ENCODE results near the gene CCDC12. TPM values are rescaled to one million over a fixed set of nuclear protein-coding genes. Genes with fewer than 3 reads are reported as not detected.

The CCDC12 gene
- total RNA-seq, 1 experiment from 2014 or later: 46.5 TPM

GRCh38 chr3:47007001-47007400 is 30.5 kb upstream of the CCDC12 start (continued):
- TF ChIP-seq YY1 (IDR thresholded peaks at IDR 0.05; ENCODE audit: extremely low read depth, insufficient replicate concordance, low read depth, low read length): no peak
- no peak for TF ChIP-seq CBX3 (IDR thresholded peaks at IDR 0.05; ENCODE audit: low read depth)

DNA sequence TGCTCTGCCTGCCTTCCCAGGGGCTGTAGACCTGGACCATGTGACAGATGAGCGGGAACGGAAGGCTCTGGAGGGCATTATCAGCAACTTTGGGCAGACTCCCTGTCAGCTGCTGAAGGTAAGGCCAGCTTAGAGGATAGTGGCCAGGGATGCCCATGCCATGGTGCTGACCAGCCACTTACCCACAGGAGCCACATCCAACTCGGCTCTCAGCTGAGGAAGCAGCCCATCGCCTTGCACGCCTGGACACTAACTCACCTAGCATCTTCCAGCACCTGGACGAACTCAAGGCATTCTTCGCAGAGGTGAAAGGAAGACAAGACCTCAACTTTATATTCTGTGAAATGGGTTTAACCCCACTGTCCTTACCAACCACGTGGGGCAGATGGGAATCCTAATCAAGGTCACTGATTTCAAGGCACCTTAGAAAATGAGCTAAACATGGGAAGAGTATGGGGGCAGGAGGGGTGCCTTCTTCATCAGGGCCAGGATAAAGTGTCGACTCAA is 29.7 kb upstream of the CCDC12 start:
- H3K27me3 ChIP-seq (ENCODE audit: insufficient read depth, low read length): no peaks in the 10 kb centered on the region
- no peaks in the 10 kb centered on the region for H4K20me1 ChIP-seq (ENCODE audit: insufficient read depth)
- DNase-seq (ENCODE audit: low read depth, low spot score) (no peak), ATAC-seq (no peak)
- BruUV-seq (replicated peaks): no TSS peak
- H3K4me1 ChIP-seq (ENCODE audit: control insufficient read depth in 1 of 2, insufficient read depth in 2 of 2, low read length in 2 of 2): no peaks in the 10 kb centered on the region
- intact Hi-C loops (cut with micrococcal nuclease): no loop called here
- peaks cover 6 to 23% of the 10 kb centered on the region in 2 experiments; a peak in 3 of 4 replicates for H3K36me3 ChIP-seq (ENCODE audit: control insufficient read depth in 1 of 2, insufficient read depth in 2 of 2, low read length in 2 of 2)
- no peak overlapping the region for H3K4me3 ChIP-seq (replicated peaks in 1 of 2; ENCODE audit: low read depth in 1 of 2, low read length in 2 of 2)
- H3K9me3 ChIP-seq (ENCODE audit: control insufficient read depth in 1 of 2, insufficient read depth in 1 of 2, low read depth in 1 of 2, low read length in 2 of 2): no peaks in the 10 kb centered on the region
- H3K9ac ChIP-seq (ENCODE audit: low read length): no peak overlapping the region
- ChIA-PET CTCF (no interaction called here), POLR2A (no interaction called here), RAD21 (ENCODE audit: low non-redundant PET in 1 of 2, low total read pairs in 2 of 2, uncharacterized antibody in 2 of 2, unreplicated experiment in 2 of 2) (no interaction called here)
- H2AFZ ChIP-seq (ENCODE audit: low read depth, low read length, poor library complexity, severe bottlenecking): no peak overlapping the region
- no peak overlapping the region for H3K4me2 ChIP-seq (ENCODE audit: low read length)
- H3K79me2 ChIP-seq (ENCODE audit: insufficient read depth, low read length): no peaks in the 10 kb centered on the region
- H3K27ac ChIP-seq (ENCODE audit: low read depth, low read length): no peak overlapping the region
- no peaks in the 10 kb centered on the region for H3K9me2 ChIP-seq (ENCODE audit: insufficient read depth)
- TF ChIP-seq REST (IDR thresholded peaks at IDR 0.05; ENCODE audit: low read depth) (no peak), SP1 (IDR thresholded peaks at IDR 0.05; ENCODE audit: low read depth) (no peak)
